NCI-H2107 treated with DMSO at 0.1 percent for 48 hours (cell line): ENCODE results near the gene CAPN14.

Source experiments
- DNase-seq: peaks from one replicate; lab custom pipeline; 2025; ENCODE audit not compliant: unreplicated experiment; lab: John Stamatoyannopoulos, UW

Gene CAPN14

GRCh38 chr2:31227110-31227509 is 9.8 kb upstream of the CAPN14 start:
- DNase-seq: no peak

- no peak for DNase-seq
Measured at GRCh38 chr2:31226266-31226665, 9.0 kb upstream of the CAPN14 start.

GRCh38 chr2:31223749-31224148 is 6.4 kb upstream of the CAPN14 start:
- no peak for DNase-seq

GRCh38 chr2:31223026-31223425 is 5.7 kb upstream of the CAPN14 start:
- DNase-seq: no peak

GRCh38 chr2:31222071-31222470 is 4.8 kb upstream of the CAPN14 start:
- no peak for DNase-seq

- DNase-seq: no peak
Measured at GRCh38 chr2:31221544-31221943, 4.2 kb upstream of the CAPN14 start.

GRCh38 chr2:31219131-31219969 is 2.0 kb upstream of the CAPN14 start:
- DNase-seq: no peak

- no peak for DNase-seq
Measured at GRCh38 chr2:31216734-31217133, 581 bp downstream of the CAPN14 start.

GRCh38 chr2:31214444-31214915 is 2.8 kb downstream of the CAPN14 start:
- DNase-seq: no peak

- DNase-seq: no peak
Measured at GRCh38 chr2:31213601-31214443, 3.5 kb downstream of the CAPN14 start.

- DNase-seq: no peak
Measured at GRCh38 chr2:31212659-31213600, 4.4 kb downstream of the CAPN14 start.

GRCh38 chr2:31208240-31208639 is 9.1 kb downstream of the CAPN14 start:
- DNase-seq: no peak

GRCh38 chr2:31207790-31208189 is 9.5 kb downstream of the CAPN14 start:
- no peak for DNase-seq

GRCh38 chr2:31205613-31206012 is 11.7 kb downstream of the CAPN14 start:
- no peak for DNase-seq

- no peak for DNase-seq
Measured at GRCh38 chr2:31205186-31205585, 12.1 kb downstream of the CAPN14 start.

- DNase-seq: no peak
Measured at GRCh38 chr2:31204783-31205182, 12.5 kb downstream of the CAPN14 start.

- no peak for DNase-seq
Measured at GRCh38 chr2:31203916-31204315, 13.4 kb downstream of the CAPN14 start.

GRCh38 chr2:31202833-31203232 is 14.5 kb downstream of the CAPN14 start:
- no peak for DNase-seq

GRCh38 chr2:31202041-31202440 is 15.3 kb downstream of the CAPN14 start:
- no peak for DNase-seq

- DNase-seq: no peak
Measured at GRCh38 chr2:31200972-31201371, 16.3 kb downstream of the CAPN14 start.

- DNase-seq: no peak
Measured at GRCh38 chr2:31199206-31199605, 18.1 kb downstream of the CAPN14 start.
